IMR-90 (cell line): ENCODE results near the gene DNAH6. TPM values are rescaled to one million over a fixed set of nuclear protein-coding genes. Genes with fewer than 3 reads are reported as not detected.

Experiments
- ATAC-seq: fragments of 200-7000 bp; cut with Tn5 transposase; 2 replicates; pipeline ENCODE4 v1.9.1; 2020; ENCODE audit warnings: low read depth, mild to moderate bottlenecking, moderate library complexity
- BruUV-seq: library from RNA; stranded (reverse); fragments of 400-500 nt; replicated peaks from 2 replicates; lab custom pipeline; 2021; lab: Mats Ljungman, UMichigan
- CTCF ChIA-PET: fragments of 300-600 bp; formaldehyde crosslinking; extraction: SDS; loops from one replicate; lab custom pipeline; 2021; ENCODE audit warnings: antibody characterized with exemption; lab: Yijun Ruan, JAX
- POLR2A ChIA-PET: fragments of 300-600 bp; sonication (Branson Sonifier 250); formaldehyde crosslinking; loops from one replicate; lab custom pipeline; 2022; ENCODE audit warnings: antibody characterized with exemption; ENCODE audit not compliant: unreplicated experiment; lab: Charles Lee
- DNase-seq: peaks from one replicate; pipeline ENCODE4 v3.0.0; 2013
- H2AFZ ChIP-seq: replicated peaks from 2 replicates; pipeline ENCODE3; 2013; ENCODE audit warnings: low read length, mild to moderate bottlenecking; ENCODE audit not compliant: poor library complexity
- H2AK5ac ChIP-seq: 2 replicates; pipeline ENCODE4 v1.6.1; 2013; ENCODE audit warnings: low read depth, low read length, inconsistent platforms
- H2AK9ac ChIP-seq: replicated peaks from 2 replicates; pipeline ENCODE3; 2013; ENCODE audit warnings: mild to moderate bottlenecking, low read depth, low read length, moderate library complexity; ENCODE audit not compliant: poor library complexity
- H2BK120ac ChIP-seq: 2 replicates; pipeline ENCODE4 v1.6.1; 2013; ENCODE audit warnings: low read depth, low read length, inconsistent platforms
- H2BK15ac ChIP-seq: 3 replicates; pipeline ENCODE4 v1.6.1; 2013; ENCODE audit warnings: low read depth, low read length, inconsistent platforms
- H2BK20ac ChIP-seq: 2 replicates; pipeline ENCODE4 v1.6.1; 2013; ENCODE audit warnings: low read depth, mild to moderate bottlenecking, inconsistent platforms, low read length, moderate library complexity
- H2BK5ac ChIP-seq: 2 replicates; pipeline ENCODE4 v1.6.1; 2013; ENCODE audit warnings: mild to moderate bottlenecking, low read depth, low read length, inconsistent platforms; ENCODE audit not compliant: poor library complexity, severe bottlenecking
- H3K14ac ChIP-seq: replicated peaks from 2 replicates; pipeline ENCODE4 v1.6.1; 2013; ENCODE audit warnings: low read depth, low read length, inconsistent platforms
- H3K18ac ChIP-seq: 2 replicates; pipeline ENCODE4 v1.6.1; 2013; ENCODE audit warnings: low read depth, low read length, control low read depth
- H3K23ac ChIP-seq: 2 replicates; pipeline ENCODE4 v1.6.1; 2013; ENCODE audit warnings: low read depth, low read length, inconsistent platforms
- H3K27ac ChIP-seq: 2 replicates; pipeline ENCODE4 v1.5.1; 2013; ENCODE audit warnings: mild to moderate bottlenecking, control low read depth, low read length; ENCODE audit not compliant: insufficient read depth
- H3K27me3 ChIP-seq: 2 replicates; pipeline ENCODE4 v1.6.1; 2013; ENCODE audit warnings: low read length; ENCODE audit not compliant: control insufficient read depth, insufficient read depth
- H3K36me3 ChIP-seq: 2 replicates; pipeline ENCODE4 v1.6.1; 2013; ENCODE audit warnings: low read length, mixed read lengths; ENCODE audit not compliant: control insufficient read depth, insufficient read depth
- H3K4ac ChIP-seq: 2 replicates; pipeline ENCODE4 v1.6.1; 2013; ENCODE audit warnings: low read depth, low read length, inconsistent platforms
- H3K4me1 ChIP-seq: 2 replicates; pipeline ENCODE4 v1.6.1; 2013; ENCODE audit warnings: low read length, mixed read lengths; ENCODE audit not compliant: control insufficient read depth, insufficient read depth
- H3K4me2 ChIP-seq: 2 replicates; pipeline ENCODE4 v1.6.1; 2013; ENCODE audit warnings: low read depth, mild to moderate bottlenecking, control low read depth, low read length, moderate library complexity
- H3K4me3 ChIP-seq: 2 replicates; pipeline ENCODE4 v1.5.1; 2013; ENCODE audit warnings: low read depth, mild to moderate bottlenecking, control low read depth, low read length, moderate library complexity; ENCODE audit not compliant: insufficient read depth
- H3K56ac ChIP-seq: 2 replicates; pipeline ENCODE4 v1.6.1; 2013; ENCODE audit warnings: low read length, inconsistent platforms; ENCODE audit not compliant: insufficient read depth; ENCODE audit errors: extremely low read depth
- H3K79me1 ChIP-seq, 2 experiments: 2 replicates each; pipeline ENCODE4 v1.6.1; 2013; ENCODE audit warnings: low read length in 2 of 2, inconsistent platforms in 1 of 2, low read depth in 1 of 2
- H3K9ac ChIP-seq: 2 replicates; pipeline ENCODE4 v1.6.1; 2013; ENCODE audit warnings: low read depth, low read length, control low read depth
- H3K9me1 ChIP-seq: 2 replicates; pipeline ENCODE4 v1.6.1; 2013; ENCODE audit warnings: low read length, inconsistent platforms; ENCODE audit not compliant: insufficient read depth
- H3K9me3 ChIP-seq: 2 replicates; pipeline ENCODE4 v1.6.1; 2013; ENCODE audit warnings: low read length; ENCODE audit not compliant: control insufficient read depth, insufficient read depth
- H4K20me1 ChIP-seq: 2 replicates; pipeline ENCODE4 v1.6.1; 2013; ENCODE audit warnings: low read length, inconsistent platforms; ENCODE audit not compliant: insufficient read depth
- H4K5ac ChIP-seq: 2 replicates; pipeline ENCODE4 v1.6.1; 2013; ENCODE audit warnings: mild to moderate bottlenecking, low read depth, low read length, control low read depth
- H4K8ac ChIP-seq, 2 experiments: 2 replicates each; pipeline ENCODE4 v1.6.1; 2013; ENCODE audit warnings: low read depth in 2 of 2, low read length in 2 of 2, control low read depth in 1 of 2, inconsistent platforms in 1 of 2
- H4K91ac ChIP-seq: 2 replicates; pipeline ENCODE4 v1.6.1; 2013; ENCODE audit warnings: low read depth, low read length, inconsistent platforms; ENCODE audit not compliant: insufficient read depth
- BHLHE40 ChIP-seq: fragments of 150-350 bp; IDR thresholded peaks from 2 replicates; pipeline ENCODE4 v1.6.1; 2016; ENCODE audit warnings: mild to moderate bottlenecking, low read depth, low read length
- CHD1 ChIP-seq: IDR thresholded peaks from 2 replicates; pipeline ENCODE4 v1.6.1; 2012; ENCODE audit warnings: low read depth, low read length, improper control_type of control experiment
- ELK1 ChIP-seq: fragments of 150-350 bp; IDR thresholded peaks from 2 replicates; pipeline ENCODE4 v1.6.1; 2016; ENCODE audit warnings: low read depth, mild to moderate bottlenecking, low read length, moderate library complexity, borderline replicate concordance
- MAFK ChIP-seq: IDR thresholded peaks from 2 replicates; pipeline ENCODE4 v1.6.1; 2012; ENCODE audit warnings: low read depth, low read length, improper control_type of control experiment
- MAZ ChIP-seq: IDR thresholded peaks from 2 replicates; pipeline ENCODE4 v1.6.1; 2012; ENCODE audit warnings: low read depth, mild to moderate bottlenecking, low read length, improper control_type of control experiment, moderate library complexity, borderline replicate concordance
- MXI1 ChIP-seq: IDR thresholded peaks from 2 replicates; pipeline ENCODE4 v1.6.1; 2012; ENCODE audit warnings: low read depth, mild to moderate bottlenecking, low read length, moderate library complexity, borderline replicate concordance
- NFE2L2 ChIP-seq: fragments of 150-350 bp; IDR thresholded peaks from 2 replicates; pipeline ENCODE4 v1.6.1; 2016; ENCODE audit warnings: low read depth, mild to moderate bottlenecking, low read length
- RCOR1 ChIP-seq: IDR thresholded peaks from 2 replicates; pipeline ENCODE4 v1.6.1; 2012; ENCODE audit warnings: mild to moderate bottlenecking, low read length, improper control_type of control experiment; ENCODE audit not compliant: insufficient replicate concordance
- WGBS, 2 experiments: methylation state at CpG; one replicate each; pipeline versions ENCODE4 v1.1.5 to v1.1.7; 2013; ENCODE audit warnings: missing lambda C conversion rate in 2 of 2; ENCODE audit not compliant: insufficient read length in 1 of 2; ENCODE audit errors: extremely low coverage in 2 of 2; 5-methylcytosine and 5-hydroxymethylcytosine counted together
- dilution Hi-C: fragments of 300-500 bp; cut with HindIII; formaldehyde crosslinking; loops from one replicate; pipeline ENCODE4 v1.14.3; 2018; ENCODE audit warnings: low sequenced_read_pairs; ENCODE audit not compliant: unreplicated experiment
- in situ Hi-C: fragments of 300-500 bp; cut with MboI; formaldehyde crosslinking; loops from 3 replicates; pipeline ENCODE4 v1.14.3; 2019; ENCODE audit warnings: low sequenced_read_pairs, inconsistent platforms, mixed read lengths
- intact Hi-C: fragments of 100-400 bp; cut with micrococcal nuclease; formaldehyde crosslinking; loops from 2 replicates; pipeline ENCODE4 v1.10.0; 2022
- polyA plus RNA-seq, 3 experiments: library from polyadenylated mRNA; depleted of rRNA; stranded (reverse); fragments of >200 nt; gene quantifications; 2 replicates each; pipeline ENCODE4 v1.2.3, GENCODE V29; 2012; ENCODE audit warnings: low replicate concordance in 1 of 3
- total RNA-seq: library from RNA; depleted of rRNA; stranded (reverse); fragments of >200 nt; gene quantifications from 2 replicates; pipeline ENCODE4 v1.2.3, GENCODE V29; 2012

Gene DNAH6
- total and polyA plus RNA-seq, 2 of the 4 experiments (the other 2 are of a cell fraction): under 0.01 to 0.07 TPM

GRCh38 chr2:84534225-84534624 is 17.9 kb downstream of the DNAH6 start:
- H2BK15ac ChIP-seq: no peak overlapping the region
- H2BK120ac ChIP-seq: no peak overlapping the region
- no CpG with 5 or more reads among the region's 3 CpGs for WGBS, 2 experiments
- no peaks in the 10 kb centered on the region for H3K36me3 ChIP-seq
- no peak overlapping the region for H4K8ac ChIP-seq
- H3K27ac ChIP-seq: no peak overlapping the region
- H2AFZ ChIP-seq: no peak overlapping the region
- in situ Hi-C loops (no loop called here), intact Hi-C loops (no loop called here), dilution Hi-C loops (no loop called here)
- H4K20me1 ChIP-seq: no peaks in the 10 kb centered on the region
- TF ChIP-seq RCOR1 (no peak), NFE2L2 (no peak), CHD1 (no peak), MAFK (no peak), ELK1 (no peak), MAZ (no peak), MXI1 (no peak), BHLHE40 (no peak)
- no peak overlapping the region for H3K4me3 ChIP-seq
- H3K27me3 ChIP-seq: peaks cover 7% of the 10 kb centered on the region; the same call in 1 of the 2 replicates
- no peak overlapping the region for H4K5ac ChIP-seq
- ATAC-seq (no peak), DNase-seq (no peak)
- POLR2A ChIA-PET: no interaction called here
- CTCF ChIA-PET: interaction anchor here (1.1 kb wide), 1 partner anchor 19 kb away, joined by 3 read pairs; no protein-coding TSS in a partner anchor
- no peak overlapping the region for H3K18ac ChIP-seq
- no peak overlapping the region for H2AK5ac ChIP-seq
- H2AK9ac ChIP-seq: no peak overlapping the region
- no peak overlapping the region for H3K4me2 ChIP-seq
- no peaks in the 10 kb centered on the region for H3K4me1 ChIP-seq
- no peak overlapping the region for H3K4ac ChIP-seq
- H3K79me1 ChIP-seq: no peaks in the 10 kb centered on the region
- BruUV-seq: no TSS peak
- no peak overlapping the region for H3K9ac ChIP-seq
- H3K9me3 ChIP-seq: no peaks in the 10 kb centered on the region
- no peak overlapping the region for H4K91ac ChIP-seq
- H2BK5ac ChIP-seq: no peak overlapping the region
- H2BK20ac ChIP-seq: no peak overlapping the region
- no peak overlapping the region for H3K14ac ChIP-seq
- H3K9me1 ChIP-seq: no peaks in the 10 kb centered on the region
- H3K56ac ChIP-seq: peak overlapping the region; percentile 11; the same call in 1 of the 2 replicates
- H3K23ac ChIP-seq: no peak overlapping the region
